Stomach (tissue), 4 donors: ENCODE results near the gene SYT11.

Experiments
- CTCF ChIP-seq, 7 experiments: fragments of 450-650 bp in 4 of 7; fragments of 200-600 bp in 3 of 7; sonication (generic) in 3 of 7; IDR thresholded peaks; one replicate each; pipeline ENCODE4 v1.5.1; 2016 to 2019; ENCODE audit warnings: antibody characterized with exemption in 7 of 7, control low read depth in 2 of 7, mild to moderate bottlenecking in 1 of 7
- POLR2A ChIP-seq, 4 donors: fragments of 450-650 bp; IDR thresholded peaks; one replicate each; pipeline ENCODE4 v1.6.1; 2016; ENCODE audit warnings: antibody characterized with exemption in 4 of 4, control low read depth in 2 of 4, mild to moderate bottlenecking in 1 of 4, moderate library complexity in 1 of 4
- POLR2AphosphoS5 ChIP-seq, 3 donors: sonication (generic); formaldehyde crosslinking; IDR thresholded peaks; one replicate each; pipeline ENCODE4 v1.6.1; 2016; ENCODE audit warnings: antibody characterized with exemption in 3 of 3

DNA sequence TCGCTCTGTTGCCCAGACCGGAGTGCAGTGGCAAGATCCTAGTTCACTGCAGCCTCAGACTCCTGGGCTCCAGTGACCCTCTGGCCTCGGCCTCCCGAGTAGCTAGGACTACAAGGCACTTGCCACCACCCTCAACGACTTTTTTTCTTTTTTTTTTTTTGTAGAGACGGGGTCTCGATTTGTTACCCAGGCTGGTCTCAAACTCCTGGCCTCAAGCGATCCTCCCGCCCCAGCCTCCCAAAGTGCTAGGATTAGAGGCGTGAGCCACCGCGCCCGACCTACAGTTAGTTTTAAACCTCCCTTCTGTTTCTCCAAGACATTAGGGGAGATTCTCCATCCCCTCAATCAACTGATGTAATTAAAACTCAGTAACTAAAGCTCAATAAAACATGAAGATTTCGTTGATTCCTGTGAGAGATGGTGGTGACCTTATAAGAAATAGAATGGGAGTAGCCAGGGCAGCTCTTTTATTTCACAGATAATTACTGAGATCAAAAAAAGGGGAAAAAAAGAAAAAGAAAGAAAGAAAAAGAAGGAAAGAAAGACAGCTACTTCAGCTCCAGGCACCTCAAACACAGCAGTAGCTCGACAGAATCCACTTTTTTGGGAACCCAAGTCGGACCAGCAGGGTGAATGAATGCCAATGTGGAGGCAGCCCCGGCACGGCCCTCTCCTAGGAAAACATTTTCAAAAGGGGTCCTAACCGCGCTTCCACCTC is 3.0 kb upstream of the SYT11 start:
- TF ChIP-seq POLR2AphosphoS5 (IDR thresholded peaks at IDR 0.05), result no peak
- TF ChIP-seq CTCF (IDR thresholded peaks at IDR 0.05), result no peak
- TF ChIP-seq POLR2A (IDR thresholded peaks at IDR 0.05), result no peak
